Gastroesophageal sphincter (tissue), 4 donors: ENCODE measurements around the gene EPM2A. TPM values are rescaled to one million over a fixed set of nuclear protein-coding genes. Genes with fewer than 3 reads are reported as not detected.

Source experiments
- ATAC-seq: fragments of 150-250 bp; one replicate; pipeline ENCODE4 v1.9.1; 2016; ENCODE audit warnings: mild to moderate bottlenecking, moderate library complexity
- H3K27ac ChIP-seq, 4 donors: fragments of 200-600 bp; sonication (generic) in 3 of 4; 1 replicate in 3 of 4; 2 replicates in 1 of 4; pipeline ENCODE4 v1.5.1; 2016 to 2019
- H3K27me3 ChIP-seq: fragments of 200-600 bp; sonication (generic); one replicate; pipeline ENCODE4 v1.5.1; 2019
- H3K36me3 ChIP-seq, 2 donors: fragments of 200-600 bp; sonication (generic); one replicate each; pipeline ENCODE4 v1.5.1; 2019; ENCODE audit warnings: control low read depth in 1 of 2
- H3K4me1 ChIP-seq, 3 donors: fragments of 200-600 bp; sonication (generic); 1 replicate in 2 of 3; 2 replicates in 1 of 3; pipeline ENCODE4 v1.5.1; 2016 to 2019; ENCODE audit warnings: control low read depth in 2 of 3
- H3K4me3 ChIP-seq, 2 donors: fragments of 200-600 bp; sonication (generic); one replicate each; pipeline ENCODE4 v1.5.1; 2019; ENCODE audit warnings: mild to moderate bottlenecking in 1 of 2, moderate library complexity in 1 of 2
- H3K9me3 ChIP-seq, 3 donors: fragments of 200-600 bp; sonication (generic); one replicate each; pipeline ENCODE4 v1.5.1; 2017 to 2019; ENCODE audit warnings: control low read depth in 2 of 3
- EP300 ChIP-seq: sonication (generic); formaldehyde crosslinking; IDR thresholded peaks from one replicate; pipeline ENCODE4 v1.6.1; 2017; ENCODE audit warnings: antibody characterized with exemption, mild to moderate bottlenecking
- POLR2A ChIP-seq, 2 donors: fragments of 450-650 bp; IDR thresholded peaks; one replicate each; pipeline ENCODE4 v1.6.1; 2017; ENCODE audit warnings: antibody characterized with exemption in 2 of 2, mild to moderate bottlenecking in 2 of 2, moderate library complexity in 1 of 2
- POLR2AphosphoS5 ChIP-seq: sonication (generic); formaldehyde crosslinking; IDR thresholded peaks from one replicate; pipeline ENCODE4 v1.6.1; 2017; ENCODE audit warnings: antibody characterized with exemption
- WGBS, 2 donors: methylation state at CpG; one replicate each; pipeline ENCODE4 v1.1.5; 2018; ENCODE audit warnings: low coverage in 1 of 2; 5-methylcytosine and 5-hydroxymethylcytosine counted together
- small RNA-seq, 4 donors: library from RNA; depleted of rRNA; stranded (forward); fragments of <200 nt; gene quantifications; one replicate each; pipeline ENCODE3, GENCODE V24; 2016
- total RNA-seq, 4 donors: library from RNA; depleted of rRNA; stranded (reverse); fragments of >200 nt; gene quantifications; one replicate each; pipeline ENCODE4 v1.1.0, GENCODE V29; 2016
- TF ChIP-seq, protein P1 (sequence below), 4 experiments: fragments of 200-600 bp in 2 of 4; fragments of 450-650 bp in 2 of 4; sonication (generic) in 1 of 4; IDR thresholded peaks; one replicate each; pipeline ENCODE4 v1.5.1; 2017 to 2019; ENCODE audit warnings: antibody characterized with exemption in 4 of 4, mild to moderate bottlenecking in 2 of 4, moderate library complexity in 2 of 4

The EPM2A gene
- total RNA-seq, 4 donors from 2014 or later, result 53.7 to 83.7 (median 77.1) TPM

DNA sequence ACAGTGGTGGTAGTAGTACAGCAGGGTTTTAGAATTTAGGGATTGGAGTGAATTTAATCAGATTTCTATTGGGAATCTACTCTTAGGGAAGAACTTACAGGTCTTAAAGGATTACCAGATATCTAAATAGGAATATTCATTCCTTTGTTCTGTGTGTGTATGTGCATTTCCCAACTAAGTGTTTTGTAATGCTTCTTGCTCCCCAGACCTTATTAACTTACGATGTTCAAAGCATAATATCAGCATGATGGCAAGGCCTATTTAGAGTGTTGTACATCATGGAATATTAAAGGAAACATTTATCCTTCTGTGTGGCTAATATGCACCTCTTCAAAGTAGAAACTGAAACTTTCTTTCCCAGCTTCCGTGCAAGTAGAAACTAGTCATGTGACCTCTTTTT, 133.9 kb downstream of the EPM2A start:
- Histone ChIP-seq H3K27ac (no peak overlapping the region), H3K27me3 (no peaks in the 10 kb centered on the region), H3K4me1 (no peaks in the 10 kb centered on the region), H3K4me3 (no peak overlapping the region), H3K9me3 (no peaks in the 10 kb centered on the region), H3K36me3 (no peaks in the 10 kb centered on the region)
- 93 to 100% methylated on average over 1 to 2 of the region's 2 CpGs for WGBS, 2 donors
- ATAC-seq, result no peak
- TF ChIP-seq POLR2AphosphoS5 (no peak), POLR2A (IDR thresholded peaks at IDR 0.05) (no peak), EP300 (no peak)
- TF ChIP-seq, protein P1, sequence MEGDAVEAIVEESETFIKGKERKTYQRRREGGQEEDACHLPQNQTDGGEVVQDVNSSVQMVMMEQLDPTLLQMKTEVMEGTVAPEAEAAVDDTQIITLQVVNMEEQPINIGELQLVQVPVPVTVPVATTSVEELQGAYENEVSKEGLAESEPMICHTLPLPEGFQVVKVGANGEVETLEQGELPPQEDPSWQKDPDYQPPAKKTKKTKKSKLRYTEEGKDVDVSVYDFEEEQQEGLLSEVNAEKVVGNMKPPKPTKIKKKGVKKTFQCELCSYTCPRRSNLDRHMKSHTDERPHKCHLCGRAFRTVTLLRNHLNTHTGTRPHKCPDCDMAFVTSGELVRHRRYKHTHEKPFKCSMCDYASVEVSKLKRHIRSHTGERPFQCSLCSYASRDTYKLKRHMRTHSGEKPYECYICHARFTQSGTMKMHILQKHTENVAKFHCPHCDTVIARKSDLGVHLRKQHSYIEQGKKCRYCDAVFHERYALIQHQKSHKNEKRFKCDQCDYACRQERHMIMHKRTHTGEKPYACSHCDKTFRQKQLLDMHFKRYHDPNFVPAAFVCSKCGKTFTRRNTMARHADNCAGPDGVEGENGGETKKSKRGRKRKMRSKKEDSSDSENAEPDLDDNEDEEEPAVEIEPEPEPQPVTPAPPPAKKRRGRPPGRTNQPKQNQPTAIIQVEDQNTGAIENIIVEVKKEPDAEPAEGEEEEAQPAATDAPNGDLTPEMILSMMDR (IDR thresholded peaks at IDR 0.05), result no peak

DNA sequence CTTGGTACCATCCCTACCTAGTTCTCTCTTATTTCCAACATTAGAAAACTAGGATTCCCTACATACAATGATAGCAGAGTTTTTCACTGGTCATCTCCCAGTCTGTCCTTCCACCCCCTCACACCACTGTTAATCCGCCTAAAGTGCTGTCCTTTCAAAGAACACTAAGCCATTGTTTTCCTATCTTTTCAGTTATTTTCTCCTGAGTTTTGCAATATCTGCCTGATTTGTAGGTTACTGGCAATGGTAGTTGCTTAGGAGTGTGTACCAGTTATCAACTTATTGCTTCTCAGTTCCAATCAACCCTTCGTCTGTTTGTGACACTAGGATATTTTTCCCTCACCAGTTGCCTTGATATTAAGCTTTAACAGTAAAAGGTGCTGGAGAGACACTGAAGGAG, 135.0 kb downstream of the EPM2A start:
- TF ChIP-seq POLR2AphosphoS5 (no peak), POLR2A (IDR thresholded peaks at IDR 0.05) (no peak), EP300 (no peak)
- TF ChIP-seq, protein P1 (IDR thresholded peaks at IDR 0.05), result no peak
- Histone ChIP-seq H3K36me3 (no peaks in the 10 kb centered on the region), H3K9me3 (no peaks in the 10 kb centered on the region), H3K4me1 (no peaks in the 10 kb centered on the region), H3K27me3 (no peaks in the 10 kb centered on the region), H3K4me3 (no peak overlapping the region), H3K27ac (no peak overlapping the region)
- ATAC-seq, result no peak
- WGBS, 2 donors, result 88 to 96% methylated on average over 1 to 2 of the region's 2 CpGs

DNA sequence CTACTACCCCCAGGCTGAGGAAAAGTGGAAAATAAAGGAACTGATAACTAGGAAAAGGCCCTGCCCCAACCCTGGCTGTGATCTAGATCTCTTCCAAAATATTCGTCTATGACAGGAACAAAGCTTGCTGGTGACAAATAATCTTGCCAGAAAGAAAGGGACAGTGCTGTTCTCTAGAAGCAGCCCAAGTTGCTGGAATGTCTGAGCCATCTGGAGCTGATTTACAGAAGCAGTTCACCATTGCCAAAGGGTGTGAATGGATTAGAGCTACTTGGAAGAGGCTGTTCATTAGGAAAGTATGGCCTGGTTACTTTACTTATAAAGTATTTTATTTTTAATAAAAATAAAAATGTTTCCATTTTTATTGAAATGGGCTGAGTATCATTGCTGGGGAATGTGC, 146.3 kb downstream of the EPM2A start:
- no peak for ATAC-seq
- H3K27ac ChIP-seq, result no peak overlapping the region
- no peak overlapping the region for H3K4me3 ChIP-seq
- H3K36me3 ChIP-seq, result no peaks in the 10 kb centered on the region
- no peaks in the 10 kb centered on the region for H3K9me3 ChIP-seq
- no peaks in the 10 kb centered on the region for H3K4me1 ChIP-seq
- TF ChIP-seq POLR2AphosphoS5 (no peak), EP300 (no peak), POLR2A (IDR thresholded peaks at IDR 0.05) (no peak)
- TF ChIP-seq, protein P1 (IDR thresholded peaks at IDR 0.05), result no peak
- H3K27me3 ChIP-seq, result no peaks in the 10 kb centered on the region
- WGBS, 2 donors, result 38 to 42% methylated on average over 1 of the region's 1 CpG

DNA sequence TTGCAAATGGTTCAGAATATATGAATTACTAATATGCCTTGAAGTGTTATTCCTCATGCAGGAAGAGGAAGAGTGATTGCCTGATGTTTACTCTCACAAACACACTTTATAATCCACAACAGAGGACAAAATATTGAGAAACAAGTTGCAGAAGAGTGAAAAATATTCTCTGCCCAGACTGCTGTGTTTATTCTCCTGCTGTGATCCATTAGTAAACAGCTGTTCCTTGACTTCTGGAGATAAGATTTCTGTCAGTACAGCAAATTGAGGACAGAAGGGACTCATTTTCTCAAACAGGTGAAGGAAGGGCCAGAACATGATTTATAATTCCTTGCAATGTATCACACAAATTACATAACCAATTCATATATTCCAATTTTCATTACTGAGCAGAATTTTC, 148.0 kb downstream of the EPM2A start:
- Histone ChIP-seq H3K9me3 (no peaks in the 10 kb centered on the region), H3K4me3 (no peak overlapping the region), H3K27me3 (no peaks in the 10 kb centered on the region), H3K36me3 (no peaks in the 10 kb centered on the region), H3K4me1 (no peaks in the 10 kb centered on the region), H3K27ac (no peak overlapping the region)
- TF ChIP-seq POLR2AphosphoS5 (no peak), POLR2A (IDR thresholded peaks at IDR 0.05) (no peak), EP300 (no peak)
- TF ChIP-seq, protein P1 (IDR thresholded peaks at IDR 0.05), result no peak
- ATAC-seq, result no peak

DNA sequence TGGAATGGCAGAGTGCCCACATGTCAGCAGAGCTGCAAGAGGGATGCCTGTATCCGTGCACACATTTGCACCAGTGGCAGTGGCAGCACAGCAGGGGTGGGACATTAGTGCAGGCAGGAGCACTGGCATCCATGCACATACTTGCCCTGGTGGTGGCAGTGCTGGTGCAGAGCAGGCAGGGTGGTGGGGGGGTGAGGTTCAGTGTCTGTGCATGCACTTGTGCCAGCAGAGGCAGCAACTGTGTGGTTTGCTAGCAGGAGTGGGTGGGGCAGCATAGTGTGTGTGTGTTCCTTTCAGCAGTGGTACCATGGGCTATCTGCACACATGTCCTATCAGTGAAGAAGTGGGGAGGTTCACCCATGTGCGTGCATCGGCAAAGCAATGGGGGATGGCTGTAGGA, 151.6 kb downstream of the EPM2A start:
- Histone ChIP-seq H3K36me3 (no peaks in the 10 kb centered on the region), H3K9me3 (peaks cover 0 to 4% (median 0%) of the 10 kb centered on the region in 3 donors), H3K27ac (no peak overlapping the region), H3K4me3 (no peak overlapping the region), H3K27me3 (no peaks in the 10 kb centered on the region), H3K4me1 (no peaks in the 10 kb centered on the region)
- ATAC-seq, result no peak
- TF ChIP-seq POLR2A (IDR thresholded peaks at IDR 0.05), result no peak
- no peak for TF ChIP-seq POLR2AphosphoS5
- TF ChIP-seq, protein P1 (IDR thresholded peaks at IDR 0.05), result no peak
- TF ChIP-seq EP300, result no peak
- 17 to 100% methylated on average over 2 to 3 of the region's 3 CpGs for WGBS, 2 donors

Small RNA genes within 50 kb of the gene (small RNA-seq; reads per million reads assigned to genes)
- gene AL023806.2, result 0 reads per million in 4 donors

Other genes with a start within 250 kb of the EPM2A start
- gene FBXO30, start 79.3 kb upstream of the EPM2A start, total RNA-seq, result 100 to 1,000 TPM in 1 of 4 donors, 10 to 100 TPM in 3; 47.7 to 102 (median 63.1) TPM
- 10 to 100 TPM; 12.4 to 34.2 (median 22.2) TPM for gene SHPRH, start 228.8 kb upstream of the EPM2A start, total RNA-seq